Activated CD4-positive, alpha-beta T cell treated with anti-CD3 and anti-CD28 coated beads, Interleukin-10, Interleukin-2, amounts not matched to agents 100 ng/mL and 50 ng/mL, durations not matched to agents 16 hours and 8 hours (primary cell): ENCODE results near the gene PPP5C.
"Not testable (repeated sequence)": the region's sequence is repeated elsewhere in the genome, so short reads cannot be mapped to it uniquely, and the experiment has no call there.

ENCODE experiments used
- DNase-seq: peaks from one replicate; pipeline ENCODE4 v3.0.0-alpha.2; 2020

Gene PPP5C

GRCh38 chr19:46367426-46367825 lies 20.5 kb downstream of the PPP5C start:
- no peak for DNase-seq

- no peak for DNase-seq
Measured at GRCh38 chr19:46368116-46368515, 21.2 kb downstream of the PPP5C start.

- DNase-seq: no peak
Measured at GRCh38 chr19:46369817-46370216, 22.9 kb downstream of the PPP5C start.

GRCh38 chr19:46371371-46371901 lies 24.5 kb downstream of the PPP5C start:
- peak; percentile 27 for DNase-seq

- DNase-seq: no peak
Measured at GRCh38 chr19:46372901-46373490, 26.1 kb downstream of the PPP5C start.

GRCh38 chr19:46373491-46374359 lies 26.8 kb downstream of the PPP5C start:
- no peak for DNase-seq

- DNase-seq: no peak
Measured at GRCh38 chr19:46374536-46375475, 27.9 kb downstream of the PPP5C start.

- not testable (repeated sequence) for DNase-seq
Measured at GRCh38 chr19:46375476-46376067, 28.7 kb downstream of the PPP5C start.

- no peak for DNase-seq
Measured at GRCh38 chr19:46376241-46377153, 29.6 kb downstream of the PPP5C start.

GRCh38 chr19:46378268-46378667 lies 31.4 kb downstream of the PPP5C start:
- DNase-seq: no peak

- DNase-seq: no peak
Measured at GRCh38 chr19:46380690-46381089, 33.8 kb downstream of the PPP5C start.

- DNase-seq: no peak
Measured at GRCh38 chr19:46381346-46381745, 34.5 kb downstream of the PPP5C start.

GRCh38 chr19:46381756-46382345 lies 35.0 kb downstream of the PPP5C start:
- no peak for DNase-seq

GRCh38 chr19:46383171-46383815 lies 36.4 kb downstream of the PPP5C start:
- DNase-seq: no peak

GRCh38 chr19:46383846-46384245 lies 37.0 kb downstream of the PPP5C start:
- no peak for DNase-seq

- DNase-seq: no peak
Measured at GRCh38 chr19:46384396-46384795, 37.5 kb downstream of the PPP5C start.

- no peak for DNase-seq
Measured at GRCh38 chr19:46385636-46386035, 38.7 kb downstream of the PPP5C start.

- no peak for DNase-seq
Measured at GRCh38 chr19:46386151-46386550, 39.3 kb downstream of the PPP5C start.

- DNase-seq: no peak
Measured at GRCh38 chr19:46386996-46387712, 40.3 kb downstream of the PPP5C start.

GRCh38 chr19:46387713-46388130 lies 40.8 kb downstream of the PPP5C start:
- DNase-seq: no peak
